GM12892 (cell line): Measurements from ENCODE around the gene ADAMTS8.

Source experiments
- POLR2A ChIP-seq: IDR thresholded peaks from 2 replicates; pipeline ENCODE4 v1.6.1; 2011; ENCODE audit warnings: low read depth, low read length, control low read depth
- POLR2AphosphoS5 ChIP-seq: IDR thresholded peaks from 2 replicates; pipeline ENCODE4 v1.6.1; 2011; ENCODE audit warnings: low read depth, low read length, control low read depth

DNA sequence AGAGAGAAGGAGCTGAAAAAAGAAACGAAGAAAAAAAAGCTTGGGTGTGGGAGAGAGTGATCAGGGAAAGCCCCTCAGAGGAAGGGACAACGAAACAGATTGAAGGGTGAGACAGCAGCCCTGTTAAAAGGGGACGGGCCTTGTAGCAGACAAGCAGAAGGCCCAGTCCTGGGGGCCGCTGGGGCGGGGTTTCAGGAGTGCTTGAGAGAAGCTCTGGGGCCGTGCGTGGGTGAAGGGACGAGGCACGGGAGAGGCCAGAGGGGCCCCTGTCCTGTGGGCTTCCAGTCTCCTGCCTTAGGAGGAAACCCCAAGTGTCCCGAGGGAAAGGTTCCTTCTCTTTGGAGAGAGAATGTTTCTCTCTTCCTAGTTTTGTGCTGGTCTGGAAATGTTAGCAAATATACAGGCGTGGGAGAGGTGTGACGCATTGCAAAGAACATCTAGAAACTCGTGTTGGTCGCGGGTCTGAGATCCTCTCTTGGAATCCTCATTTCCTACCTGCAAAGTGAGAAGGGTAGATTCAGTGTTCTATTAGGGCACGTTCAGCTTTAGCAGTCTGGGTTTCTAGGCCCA lies 48.6 kb upstream of the ADAMTS8 start:
- TF ChIP-seq POLR2A = no peak
- TF ChIP-seq POLR2AphosphoS5 = no peak
